Stimulated activated CD4-positive, alpha-beta T cell treated with anti-CD3 and anti-CD28 coated beads, TNF-alpha, amount 100 ng/mL, for 4 hours (primary cell): ENCODE measurements around the gene ALOXE3.
A peak's percentile ranks its signal among the peaks of the same experiment; 100 is the strongest.
"Not testable (repeated sequence)": the region's sequence is repeated elsewhere in the genome, so short reads cannot be mapped to it uniquely, and the experiment has no call there.

Source experiments
- DNase-seq, 3 experiments: peaks; one replicate each; pipeline ENCODE4 v3.0.0-alpha.2; 2020; ENCODE audit warnings: low read depth in 3 of 3

ALOXE3 gene

GRCh38 chr17:8096541-8096940 lies 21.8 kb downstream of the ALOXE3 start:
- DNase-seq, result no peak

GRCh38 chr17:8095361-8095760 lies 23.0 kb downstream of the ALOXE3 start:
- no peak for DNase-seq

- no peak for DNase-seq
Observed at GRCh38 chr17:8091033-8091687, 27.2 kb downstream of the ALOXE3 start.

DNA sequence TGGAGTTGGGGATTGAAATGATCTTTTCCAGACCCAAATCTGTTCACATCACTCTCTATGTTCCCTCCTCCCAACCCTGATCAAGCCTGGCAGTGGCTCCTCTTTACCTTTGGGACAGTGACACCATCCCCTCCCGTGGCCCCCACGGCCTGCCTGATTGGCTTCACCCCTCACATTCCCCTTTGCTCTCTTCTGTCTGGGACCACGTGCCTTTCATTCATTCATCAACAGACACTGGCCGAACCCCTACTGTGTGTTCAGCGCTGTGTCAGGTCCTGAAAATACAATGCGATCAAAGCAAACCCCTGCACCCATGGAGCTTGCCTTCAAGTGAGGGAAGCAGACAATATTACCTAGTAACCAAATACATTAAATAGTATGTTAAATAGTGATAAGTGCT lies 28.6 kb downstream of the ALOXE3 start:
- DNase-seq, result no peak

GRCh38 chr17:8087952-8088230 lies 30.4 kb downstream of the ALOXE3 start:
- DNase-seq, result no peak

DNA sequence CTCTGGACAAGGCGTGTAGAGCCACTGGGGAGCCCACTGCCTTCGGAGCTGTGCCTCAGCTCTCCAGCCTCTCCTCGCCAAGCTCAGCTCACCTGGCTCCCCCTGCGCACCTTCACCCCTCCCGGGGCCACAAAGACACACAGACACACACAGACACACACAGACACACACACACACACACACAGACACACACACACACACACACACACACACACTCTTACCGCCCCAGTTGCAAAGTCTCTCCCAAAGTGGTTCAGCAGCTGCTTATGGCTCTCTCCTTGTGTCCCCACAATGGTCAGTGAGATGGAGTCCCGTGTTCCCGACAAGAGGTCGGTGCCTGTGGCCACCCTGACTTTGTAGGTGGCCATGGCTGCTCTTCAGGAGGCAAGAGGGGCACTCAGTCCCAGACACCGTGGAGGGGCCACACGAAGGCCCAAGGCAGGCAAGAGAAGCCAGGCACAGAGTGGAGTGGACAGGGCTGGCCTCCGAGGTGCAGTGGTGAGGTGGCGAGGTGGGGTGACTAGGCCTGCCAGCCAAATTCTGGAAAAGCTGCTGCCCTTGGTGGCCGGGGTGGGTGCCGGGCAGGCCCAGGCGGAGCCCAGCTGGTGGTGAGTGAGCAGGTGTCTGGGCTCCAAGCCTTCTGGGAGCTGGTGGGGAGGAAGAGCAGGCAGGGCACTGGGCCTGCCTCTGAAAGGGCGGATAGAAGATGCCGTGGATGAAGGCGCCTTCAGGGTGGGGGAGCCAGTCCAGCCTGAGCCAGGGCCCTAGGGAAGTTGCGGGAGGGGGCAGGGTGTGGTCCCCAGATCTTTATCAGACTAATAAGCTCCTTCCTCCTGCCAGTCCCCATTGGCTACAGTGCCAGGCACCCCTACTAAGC lies 31.0 kb downstream of the ALOXE3 start, which contains the start of gene ALOX12B:
Gene ALOX12B (minus strand): TSS at position 642 of the 877 bp plus-strand sequence. CDS start 274 bp downstream, at position 368.
- DNase-seq, result no peak

GRCh38 chr17:8084250-8084649 lies 34.1 kb downstream of the ALOXE3 start:
- no peak for DNase-seq

GRCh38 chr17:8082292-8082691 lies 36.0 kb downstream of the ALOXE3 start:
- no peak for DNase-seq

DNA sequence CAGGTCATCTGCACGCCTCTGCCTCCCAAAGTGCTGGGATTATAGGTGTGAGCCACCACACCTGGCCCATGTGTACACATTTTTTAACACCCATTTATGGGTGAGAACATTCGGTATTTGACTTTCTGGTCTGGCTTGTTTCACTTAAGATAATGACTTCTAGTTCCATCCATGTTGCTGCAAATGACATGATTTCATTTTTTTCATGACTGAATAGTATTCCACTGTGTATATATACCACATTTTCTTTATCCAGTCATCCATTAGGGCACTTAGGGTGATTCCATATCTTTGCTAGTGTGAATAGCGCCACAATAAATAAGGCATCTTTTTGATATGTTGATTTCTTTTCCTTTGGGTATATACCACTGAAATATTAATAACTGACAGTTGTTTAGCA lies 36.4 kb downstream of the ALOXE3 start:
- no peak for DNase-seq

DNA sequence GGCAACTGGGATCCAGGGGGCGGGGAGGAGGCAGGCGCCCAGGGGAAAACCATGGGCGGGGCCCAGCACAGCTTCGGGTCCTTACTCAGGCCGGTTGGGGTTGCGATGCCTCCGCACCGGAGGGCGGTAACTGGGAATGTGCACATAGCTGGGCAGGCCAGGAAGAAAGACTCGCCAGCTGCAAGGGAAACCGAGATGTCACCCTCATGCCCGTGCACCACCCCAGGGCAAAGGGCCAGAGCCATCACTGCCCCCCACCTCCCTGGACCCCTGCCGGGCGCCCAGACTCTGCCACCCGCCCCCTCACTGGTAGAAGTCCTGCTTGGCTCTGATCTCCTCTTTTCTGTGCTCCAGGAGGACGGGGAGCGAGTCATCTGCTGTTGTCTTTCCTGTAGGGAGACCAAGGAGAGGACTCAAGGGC lies 37.5 kb downstream of the ALOXE3 start:
- no peak for DNase-seq

DNA sequence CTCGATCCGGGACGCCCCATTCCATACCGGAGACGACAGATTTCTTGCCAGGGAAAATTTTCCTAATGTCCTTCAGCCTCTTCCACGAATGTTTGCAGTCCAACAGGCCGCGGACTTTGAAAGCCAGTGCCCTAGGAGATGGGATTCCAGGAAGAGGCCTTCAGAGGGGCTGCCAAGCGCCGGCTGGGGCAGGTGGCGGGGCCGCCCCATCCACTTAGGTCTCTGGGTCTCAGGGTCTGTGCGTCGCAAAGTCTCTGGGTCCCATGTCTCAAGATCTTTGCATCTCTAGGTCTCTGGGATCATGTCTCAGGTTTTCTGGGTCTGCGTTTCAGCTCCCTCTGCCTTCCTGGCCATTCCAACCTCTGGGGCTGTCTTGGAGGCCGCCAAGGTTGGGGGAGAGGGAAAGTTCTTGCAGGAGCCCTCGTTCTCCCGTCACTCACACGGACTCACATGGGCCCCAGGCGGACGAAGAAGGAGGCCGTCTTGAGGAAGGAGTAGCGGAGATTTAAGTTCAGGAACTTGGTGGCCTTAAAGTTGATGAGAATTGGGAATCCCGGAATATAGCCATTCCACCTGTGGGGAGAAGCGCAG lies 38.0 kb downstream of the ALOXE3 start:
- no peak for DNase-seq

DNA sequence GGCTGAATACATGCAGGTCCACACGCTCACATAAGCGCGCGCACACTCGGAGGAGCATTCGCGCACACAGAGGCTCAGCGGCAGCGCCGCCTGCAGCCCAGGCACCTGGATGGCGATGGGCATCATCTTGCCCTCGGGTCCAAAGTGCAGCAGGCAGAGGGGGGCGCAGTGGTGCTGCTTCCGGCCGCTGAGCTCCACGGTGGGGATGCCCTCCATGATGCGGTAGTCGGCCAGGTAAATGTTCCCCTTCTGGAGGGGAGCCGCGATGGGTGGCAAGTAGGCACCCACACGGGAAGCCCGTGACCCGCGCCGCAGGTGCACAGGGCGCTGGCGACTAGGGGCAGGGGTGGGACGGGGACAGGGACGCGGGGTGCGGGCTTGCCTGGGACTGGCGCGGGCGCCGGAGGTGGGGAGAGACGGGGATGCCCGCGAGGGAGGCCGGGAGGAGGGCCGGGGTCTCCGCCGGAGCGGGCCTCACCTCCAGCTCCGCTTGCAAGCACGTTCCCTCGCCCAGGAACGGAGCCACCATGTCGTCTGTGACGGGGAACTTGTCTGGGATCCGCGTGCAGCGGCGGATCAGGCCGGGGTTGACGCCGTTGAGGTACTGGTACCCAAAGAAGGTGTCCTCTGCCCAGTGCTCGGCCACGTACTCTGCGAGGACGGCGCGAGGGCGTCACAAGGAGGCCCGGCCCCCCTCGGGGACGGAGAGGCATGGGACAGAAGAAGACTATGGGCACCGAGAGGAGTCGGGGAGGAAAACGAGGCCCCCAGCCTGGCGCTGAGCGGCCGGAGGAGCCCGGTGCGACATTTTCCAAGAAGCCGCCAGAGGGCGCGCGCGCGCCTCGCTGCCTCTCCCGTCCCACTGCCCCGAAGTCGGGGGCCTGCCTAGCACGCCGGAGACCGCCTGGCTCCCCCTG lies 38.8 kb downstream of the ALOXE3 start:
- peak; percentile 61 to 67 (median 66) for DNase-seq

GRCh38 chr17:8077939-8078338 lies 40.4 kb downstream of the ALOXE3 start:
- not testable (repeated sequence) for DNase-seq

GRCh38 chr17:8076502-8077266 lies 41.6 kb downstream of the ALOXE3 start:
- DNase-seq, result no peak

- DNase-seq, result no peak
Observed at GRCh38 chr17:8075574-8076342, 42.6 kb downstream of the ALOXE3 start.

- DNase-seq, result no peak
Observed at GRCh38 chr17:8075081-8075480, 43.2 kb downstream of the ALOXE3 start.

DNA sequence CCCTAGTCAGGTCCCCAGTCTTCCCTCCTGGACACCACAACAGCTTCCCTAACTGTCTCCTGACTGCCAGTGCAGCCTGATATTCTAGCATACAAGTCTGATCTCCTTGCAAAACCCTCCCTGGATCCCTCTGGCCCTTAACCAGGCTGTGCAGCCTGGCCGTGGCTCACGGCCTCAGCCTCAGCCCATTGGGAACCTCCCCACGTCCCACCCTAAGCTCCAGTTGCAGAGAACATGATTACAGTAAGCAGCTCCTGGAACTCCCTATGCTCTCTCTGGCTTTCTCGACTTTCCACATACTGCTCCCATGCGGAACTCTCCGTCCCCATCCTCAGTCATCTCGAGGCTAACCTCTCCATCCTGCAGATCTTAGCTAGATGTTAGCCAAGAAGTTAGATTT lies 43.8 kb downstream of the ALOXE3 start:
- no peak for DNase-seq

GRCh38 chr17:8073627-8074484 lies 44.5 kb downstream of the ALOXE3 start:
- DNase-seq, result peak; percentile 72 to 83 (median 82)
